Lower lobe of right lung (tissue), 2 donors: ENCODE measurements around the gene GTPBP4. TPM values are rescaled to one million over a fixed set of nuclear protein-coding genes. Genes with fewer than 3 reads are reported as not detected.

Experiments
- ATAC-seq, 2 donors: fragments of 200-7000 bp; cut with Tn5 transposase; one replicate each; pipeline ENCODE4 v1.9.1; 2020 to 2022; ENCODE audit warnings: mild to moderate bottlenecking in 2 of 2, moderate library complexity in 2 of 2
- DNase-seq: peaks from one replicate; pipeline ENCODE4 v3.0.0-alpha.2; 2020
- H3K27ac ChIP-seq: fragments of 200-600 bp; one replicate; pipeline ENCODE4 v1.8.0; 2022
- H3K27me3 ChIP-seq: fragments of 200-600 bp; one replicate; pipeline ENCODE4 v1.8.0; 2022; ENCODE audit warnings: low read depth
- H3K36me3 ChIP-seq: fragments of 200-600 bp; one replicate; pipeline ENCODE4 v1.8.0; 2022; ENCODE audit warnings: mild to moderate bottlenecking
- H3K4me1 ChIP-seq: fragments of 200-600 bp; one replicate; pipeline ENCODE4 v1.8.0; 2022
- H3K4me3 ChIP-seq: fragments of 200-600 bp; one replicate; pipeline ENCODE4 v1.8.0; 2022; ENCODE audit warnings: mild to moderate bottlenecking
- H3K9me3 ChIP-seq: fragments of 200-600 bp; one replicate; pipeline ENCODE4 v1.8.0; 2022
- intact Hi-C: fragments of 100-400 bp; cut with DNase I; formaldehyde crosslinking; loops from one replicate; pipeline ENCODE4 v1.11.0; 2022
- total RNA-seq: library from RNA; stranded (reverse); fragmentation: NEBNext Ultra II Directional; extraction: Animal tissue kit (Norgen Biotek cat#: 25700); gene quantifications from one replicate; pipeline ENCODE4 v1.2.1, GENCODE V29; 2021
- TF ChIP-seq, protein P1 (sequence below): fragments of 200-600 bp; IDR thresholded peaks from one replicate; pipeline ENCODE4 v1.8.0; 2022; ENCODE audit warnings: antibody characterized with exemption, mild to moderate bottlenecking
- donor health status: DM: no; HTN: yes; CAD: no; lungs with severe emphysema.

The GTPBP4 gene
- total RNA-seq, 1 donor from 2014 or later = 28.9 TPM

DNA sequence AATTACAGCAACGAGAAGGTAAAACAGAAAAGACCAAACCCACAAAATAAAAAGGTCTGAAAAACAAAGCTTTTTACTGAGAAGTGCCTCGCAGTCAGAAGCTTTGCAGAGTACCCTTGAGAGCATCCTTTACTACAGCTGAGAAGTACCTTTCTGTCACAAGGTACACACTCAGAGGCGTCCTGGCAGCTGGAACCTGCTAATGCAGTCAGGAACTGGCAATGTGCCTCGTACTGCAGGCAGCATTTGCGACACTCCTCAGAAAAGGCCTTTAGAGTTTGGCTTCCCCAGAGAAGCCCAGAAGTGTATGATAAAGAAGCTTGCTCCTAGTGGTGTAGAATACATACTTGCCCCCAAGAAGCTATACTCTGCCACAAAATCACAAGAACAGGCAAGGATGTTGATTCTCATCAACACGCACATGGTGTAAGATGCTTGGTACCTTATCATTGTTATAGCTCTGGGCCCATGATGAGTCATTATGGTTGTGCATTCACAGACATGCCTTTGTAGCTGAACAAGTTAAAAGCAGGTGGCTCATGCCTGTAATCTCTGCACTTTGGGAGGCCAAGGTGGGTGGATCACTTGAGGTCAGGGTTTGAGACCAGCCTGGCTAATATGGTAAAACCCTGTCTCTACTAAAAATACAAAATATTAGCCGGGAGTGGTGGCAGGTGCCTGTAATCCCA is 2.0 kb upstream of the GTPBP4 start:
- no peaks in the 10 kb centered on the region for H3K27me3 ChIP-seq
- peak; percentile 65 to 71 for ATAC-seq
- peak overlapping the region; percentile 31 for H3K4me3 ChIP-seq
- DNase-seq = peak; percentile 84
- TF ChIP-seq, protein P1, sequence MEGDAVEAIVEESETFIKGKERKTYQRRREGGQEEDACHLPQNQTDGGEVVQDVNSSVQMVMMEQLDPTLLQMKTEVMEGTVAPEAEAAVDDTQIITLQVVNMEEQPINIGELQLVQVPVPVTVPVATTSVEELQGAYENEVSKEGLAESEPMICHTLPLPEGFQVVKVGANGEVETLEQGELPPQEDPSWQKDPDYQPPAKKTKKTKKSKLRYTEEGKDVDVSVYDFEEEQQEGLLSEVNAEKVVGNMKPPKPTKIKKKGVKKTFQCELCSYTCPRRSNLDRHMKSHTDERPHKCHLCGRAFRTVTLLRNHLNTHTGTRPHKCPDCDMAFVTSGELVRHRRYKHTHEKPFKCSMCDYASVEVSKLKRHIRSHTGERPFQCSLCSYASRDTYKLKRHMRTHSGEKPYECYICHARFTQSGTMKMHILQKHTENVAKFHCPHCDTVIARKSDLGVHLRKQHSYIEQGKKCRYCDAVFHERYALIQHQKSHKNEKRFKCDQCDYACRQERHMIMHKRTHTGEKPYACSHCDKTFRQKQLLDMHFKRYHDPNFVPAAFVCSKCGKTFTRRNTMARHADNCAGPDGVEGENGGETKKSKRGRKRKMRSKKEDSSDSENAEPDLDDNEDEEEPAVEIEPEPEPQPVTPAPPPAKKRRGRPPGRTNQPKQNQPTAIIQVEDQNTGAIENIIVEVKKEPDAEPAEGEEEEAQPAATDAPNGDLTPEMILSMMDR = no peak
- peaks cover 41% of the 10 kb centered on the region for H3K4me1 ChIP-seq
- H3K36me3 ChIP-seq = no peaks in the 10 kb centered on the region
- H3K9me3 ChIP-seq = no peaks in the 10 kb centered on the region
- intact Hi-C loops = no loop called here
- peak overlapping the region; percentile 96 for H3K27ac ChIP-seq

DNA sequence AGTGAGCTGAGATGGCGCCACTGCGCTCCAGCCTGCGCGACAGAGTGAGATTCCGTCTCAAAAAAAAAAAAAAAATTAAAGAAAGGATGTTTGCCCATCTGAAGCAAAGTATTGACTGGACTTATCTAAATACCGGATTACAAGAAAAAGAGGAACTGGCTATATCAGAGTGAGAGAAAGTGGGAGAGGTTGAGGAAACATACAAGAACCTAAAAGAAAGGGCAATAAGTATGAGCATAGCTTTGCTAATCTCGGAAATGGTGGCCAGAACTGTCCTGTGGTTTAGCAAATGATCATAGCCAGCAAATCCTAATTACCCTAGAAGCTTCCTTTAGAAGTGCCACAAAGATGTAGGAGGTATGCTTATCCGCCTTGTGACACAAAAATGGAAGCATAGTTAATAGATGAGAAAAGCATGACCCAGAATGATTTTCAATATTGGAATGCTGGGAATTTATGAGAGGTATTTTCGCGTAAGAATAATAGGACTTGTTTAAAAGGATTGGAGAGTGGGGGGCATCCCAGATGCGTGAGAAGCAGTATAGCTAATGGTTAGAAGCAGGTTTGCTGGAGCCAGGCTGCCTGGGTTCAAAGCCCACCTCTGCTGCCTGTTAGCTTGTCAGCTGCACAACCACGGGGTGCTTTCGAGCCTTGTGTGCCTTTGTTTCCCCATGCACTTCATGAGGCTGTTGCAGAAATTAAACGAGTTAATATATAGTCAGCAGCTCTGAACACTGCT is 1.2 kb upstream of the GTPBP4 start:
- DNase-seq (no peak), ATAC-seq (no peak)
- Histone ChIP-seq H3K27me3 (no peaks in the 10 kb centered on the region), H3K4me3 (peak overlapping the region; percentile 97), H3K36me3 (no peaks in the 10 kb centered on the region), H3K9me3 (no peaks in the 10 kb centered on the region), H3K4me1 (peaks cover 42% of the 10 kb centered on the region), H3K27ac (peak overlapping the region; percentile 96)
- TF ChIP-seq, protein P1 = no peak
- intact Hi-C loops = no loop called here

DNA sequence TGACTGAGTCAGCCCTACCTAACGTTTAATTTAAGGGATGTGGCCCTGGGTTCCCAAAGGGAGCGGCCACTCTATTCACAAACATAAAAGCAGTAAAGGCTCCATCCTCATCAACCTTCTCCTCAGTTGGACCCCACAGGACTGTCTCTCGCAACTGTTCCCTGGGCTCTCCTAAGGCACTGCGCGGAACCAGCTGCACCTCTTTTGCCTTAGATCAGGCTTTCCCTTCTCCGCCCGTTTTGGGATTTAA is 689 bp upstream of the GTPBP4 start:
- no peak for DNase-seq
- intact Hi-C loops = no loop called here
- H3K27ac ChIP-seq = peak overlapping the region; percentile 96

DNA sequence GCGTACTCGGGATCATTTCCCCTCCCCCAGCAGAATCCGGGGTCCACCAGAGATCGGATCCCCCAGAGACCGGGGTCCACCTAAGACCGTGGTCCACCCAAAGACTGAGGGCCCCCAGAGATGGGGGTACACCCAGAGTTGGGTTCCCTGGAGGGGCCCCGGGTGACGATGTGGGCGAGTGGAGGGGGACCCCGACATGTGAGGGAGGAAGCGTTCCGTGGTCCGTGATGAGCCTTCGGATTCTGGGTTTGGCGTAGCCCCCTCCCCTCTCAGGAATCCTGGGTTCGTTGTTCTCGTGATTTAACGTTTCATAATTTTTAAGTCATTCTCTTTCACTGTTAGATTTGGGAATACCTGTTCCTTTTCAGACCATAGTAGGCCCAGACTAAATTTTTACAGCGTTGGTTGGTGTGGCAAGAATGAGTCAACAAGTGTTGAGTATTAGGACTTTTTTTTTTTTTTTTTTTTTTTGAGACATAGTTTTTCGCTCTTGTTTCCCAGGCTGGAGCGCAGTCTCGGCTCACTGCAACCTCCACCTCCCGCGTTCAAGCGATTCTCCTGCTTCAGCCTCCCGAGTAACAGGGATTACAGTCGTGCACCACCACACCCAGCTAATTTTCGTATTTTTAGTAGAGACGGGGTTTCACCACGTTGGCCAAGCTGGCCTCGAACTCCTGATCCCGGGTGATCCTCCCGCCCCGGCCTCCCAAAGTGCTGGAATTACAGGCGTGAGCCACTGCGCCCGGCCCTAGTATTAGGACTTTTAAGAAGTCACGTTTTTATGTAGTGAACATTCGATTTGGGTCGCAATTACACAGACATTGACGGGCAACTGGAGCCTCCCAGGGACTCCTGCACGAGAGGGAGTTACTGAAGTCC is 672 bp downstream of the GTPBP4 start:
- DNase-seq (no peak), ATAC-seq (no peak)
- TF ChIP-seq, protein P1 = no peak
- Histone ChIP-seq H3K4me3 (peak overlapping the region; percentile 97), H3K4me1 (peaks cover 36% of the 10 kb centered on the region), H3K27me3 (no peaks in the 10 kb centered on the region), H3K36me3 (peaks cover 17% of the 10 kb centered on the region), H3K27ac (peak overlapping the region; percentile 96), H3K9me3 (no peaks in the 10 kb centered on the region)
- intact Hi-C loops = no loop called here

More for the DNA sequence above, 689 bp upstream of the GTPBP4 start:
- TF ChIP-seq, protein P1 = no peak
- H3K4me1 ChIP-seq = peaks cover 42% of the 10 kb centered on the region
- peak overlapping the region; percentile 97 for H3K4me3 ChIP-seq
- H3K9me3 ChIP-seq = no peaks in the 10 kb centered on the region
- no peaks in the 10 kb centered on the region for H3K27me3 ChIP-seq
- peaks cover 3% of the 10 kb centered on the region for H3K36me3 ChIP-seq
- no peak for ATAC-seq

DNA sequence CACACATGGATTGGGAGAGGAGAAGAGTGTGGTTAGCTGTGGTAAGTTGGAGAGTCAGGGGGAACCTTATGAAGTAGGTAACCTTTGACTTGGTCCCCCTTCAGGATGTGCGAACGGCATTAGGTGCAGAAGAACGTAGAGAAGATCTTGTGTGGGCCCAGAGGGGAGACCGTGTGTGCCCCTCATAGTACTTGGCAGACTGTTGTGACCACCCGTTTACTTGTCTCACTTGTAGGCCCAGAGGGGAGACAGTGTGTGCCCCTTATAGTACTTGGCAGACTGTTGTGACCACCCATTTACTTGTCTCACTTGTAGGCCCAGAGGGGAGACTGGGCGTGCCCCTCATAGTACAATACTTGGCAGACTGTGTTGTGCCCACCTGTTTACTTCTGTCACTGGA is 2.6 kb downstream of the GTPBP4 start:
- TF ChIP-seq, protein P1 = no peak

More for the DNA sequence above, 2.6 kb downstream of the GTPBP4 start:
- Histone ChIP-seq H3K4me1 (peaks cover 36% of the 10 kb centered on the region), H3K36me3 (peaks cover 36% of the 10 kb centered on the region), H3K27me3 (no peaks in the 10 kb centered on the region), H3K9me3 (no peaks in the 10 kb centered on the region), H3K27ac (no peak overlapping the region), H3K4me3 (no peak overlapping the region)
- ATAC-seq (no peak), DNase-seq (no peak)
- intact Hi-C loops = no loop called here
